ENCODE results near the gene FGF9. TPM values are rescaled to one million over a fixed set of nuclear protein-coding genes. Genes with fewer than 3 reads are reported as not detected.

FGF9 gene
- total and polyA plus RNA-seq, 2 of the 8 experiments (the other 6 are each of a cell fraction or from before 2014, with no cell fraction given): 0.02 TPM; not detected in 1

DNA sequence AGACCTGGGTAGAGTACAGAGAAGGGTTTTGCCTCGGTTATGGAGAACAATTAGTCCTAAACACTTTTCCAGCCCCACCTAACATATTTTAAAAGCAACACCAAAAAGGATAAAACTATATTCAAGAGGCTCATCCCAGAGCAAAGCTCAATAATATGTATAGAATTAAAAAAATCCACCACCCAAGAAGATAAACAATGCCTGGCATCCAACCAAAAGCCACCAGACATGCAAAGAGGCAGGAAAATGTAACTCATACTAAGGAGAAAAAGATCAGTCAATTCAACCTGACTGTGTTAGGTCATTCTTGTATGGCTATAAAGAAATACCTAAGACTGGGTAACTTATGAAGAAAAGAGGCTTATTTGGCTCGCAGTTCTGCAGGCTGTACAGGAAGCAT is 39.3 kb downstream of the FGF9 start (continued):
- TF ChIP-seq SUZ12 (IDR thresholded peaks at IDR 0.05; ENCODE audit: low read length) (no peak), GABPA (IDR thresholded peaks at IDR 0.05; ENCODE audit: borderline replicate concordance, insufficient read depth, low read length) (no peak)

All from H1 (cell line).